ENCODE data around the gene EGFR. TPM values are rescaled to one million over a fixed set of nuclear protein-coding genes. Genes with fewer than 3 reads are reported as not detected.

Gene EGFR
- total RNA-seq, 1 donor from 2014 or later, result 5.0 TPM

- Mint-ChIP-seq H3K4me3 (ENCODE audit: unreplicated experiment) (no peak overlapping the region), H3K27me3 (ENCODE audit: unreplicated experiment) (peaks cover 5% of the 10 kb centered on the region), H3K4me1 (ENCODE audit: unreplicated experiment) (no peaks in the 10 kb centered on the region), H3K9me3 (ENCODE audit: unreplicated experiment) (no peaks in the 10 kb centered on the region), H3K36me3 (ENCODE audit: low read depth, unreplicated experiment) (no peaks in the 10 kb centered on the region), H3K27ac (ENCODE audit: unreplicated experiment) (no peak overlapping the region)
- TF ChIP-seq, protein P1, sequence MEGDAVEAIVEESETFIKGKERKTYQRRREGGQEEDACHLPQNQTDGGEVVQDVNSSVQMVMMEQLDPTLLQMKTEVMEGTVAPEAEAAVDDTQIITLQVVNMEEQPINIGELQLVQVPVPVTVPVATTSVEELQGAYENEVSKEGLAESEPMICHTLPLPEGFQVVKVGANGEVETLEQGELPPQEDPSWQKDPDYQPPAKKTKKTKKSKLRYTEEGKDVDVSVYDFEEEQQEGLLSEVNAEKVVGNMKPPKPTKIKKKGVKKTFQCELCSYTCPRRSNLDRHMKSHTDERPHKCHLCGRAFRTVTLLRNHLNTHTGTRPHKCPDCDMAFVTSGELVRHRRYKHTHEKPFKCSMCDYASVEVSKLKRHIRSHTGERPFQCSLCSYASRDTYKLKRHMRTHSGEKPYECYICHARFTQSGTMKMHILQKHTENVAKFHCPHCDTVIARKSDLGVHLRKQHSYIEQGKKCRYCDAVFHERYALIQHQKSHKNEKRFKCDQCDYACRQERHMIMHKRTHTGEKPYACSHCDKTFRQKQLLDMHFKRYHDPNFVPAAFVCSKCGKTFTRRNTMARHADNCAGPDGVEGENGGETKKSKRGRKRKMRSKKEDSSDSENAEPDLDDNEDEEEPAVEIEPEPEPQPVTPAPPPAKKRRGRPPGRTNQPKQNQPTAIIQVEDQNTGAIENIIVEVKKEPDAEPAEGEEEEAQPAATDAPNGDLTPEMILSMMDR (IDR thresholded peaks at IDR 0.05; ENCODE audit: unreplicated experiment), result no peak
- no peak for DNase-seq (ENCODE audit: low spot score)
These were observed 92.2 kb downstream of the EGFR start for GRCh38 chr7:55110993-55111361.

DNA sequence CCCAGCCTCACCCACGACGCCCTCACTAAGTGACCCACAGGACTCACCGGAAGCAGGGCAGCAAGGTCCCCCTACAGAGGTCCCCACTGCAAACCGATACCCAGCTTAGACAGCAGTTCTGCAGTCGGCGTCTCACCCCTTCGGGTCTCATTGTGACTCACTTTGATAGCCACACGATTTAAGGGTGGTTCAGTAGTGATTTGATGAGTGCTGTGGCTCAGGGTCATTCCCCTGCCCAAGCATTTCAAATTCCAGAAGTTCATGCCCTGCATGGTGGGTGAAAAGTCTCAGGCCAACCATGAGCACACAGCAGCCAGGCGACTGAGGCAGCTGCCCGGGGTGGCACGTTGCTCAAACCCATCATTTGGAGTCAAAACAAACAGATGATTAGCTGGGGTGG lies 93.2 kb downstream of the EGFR start:
- no peaks in the 10 kb centered on the region for H3K36me3 Mint-ChIP-seq (ENCODE audit: low read depth, unreplicated experiment)
- no peak overlapping the region for H3K4me3 Mint-ChIP-seq (ENCODE audit: unreplicated experiment)
- DNase-seq (ENCODE audit: low spot score), result no peak
- H3K27ac Mint-ChIP-seq (ENCODE audit: unreplicated experiment), result no peak overlapping the region
- TF ChIP-seq, protein P1 (IDR thresholded peaks at IDR 0.05; ENCODE audit: unreplicated experiment), result no peak
- no peaks in the 10 kb centered on the region for H3K9me3 Mint-ChIP-seq (ENCODE audit: unreplicated experiment)
- H3K27me3 Mint-ChIP-seq (ENCODE audit: unreplicated experiment), result peaks cover 5% of the 10 kb centered on the region
- no peaks in the 10 kb centered on the region for H3K4me1 Mint-ChIP-seq (ENCODE audit: unreplicated experiment)

DNA sequence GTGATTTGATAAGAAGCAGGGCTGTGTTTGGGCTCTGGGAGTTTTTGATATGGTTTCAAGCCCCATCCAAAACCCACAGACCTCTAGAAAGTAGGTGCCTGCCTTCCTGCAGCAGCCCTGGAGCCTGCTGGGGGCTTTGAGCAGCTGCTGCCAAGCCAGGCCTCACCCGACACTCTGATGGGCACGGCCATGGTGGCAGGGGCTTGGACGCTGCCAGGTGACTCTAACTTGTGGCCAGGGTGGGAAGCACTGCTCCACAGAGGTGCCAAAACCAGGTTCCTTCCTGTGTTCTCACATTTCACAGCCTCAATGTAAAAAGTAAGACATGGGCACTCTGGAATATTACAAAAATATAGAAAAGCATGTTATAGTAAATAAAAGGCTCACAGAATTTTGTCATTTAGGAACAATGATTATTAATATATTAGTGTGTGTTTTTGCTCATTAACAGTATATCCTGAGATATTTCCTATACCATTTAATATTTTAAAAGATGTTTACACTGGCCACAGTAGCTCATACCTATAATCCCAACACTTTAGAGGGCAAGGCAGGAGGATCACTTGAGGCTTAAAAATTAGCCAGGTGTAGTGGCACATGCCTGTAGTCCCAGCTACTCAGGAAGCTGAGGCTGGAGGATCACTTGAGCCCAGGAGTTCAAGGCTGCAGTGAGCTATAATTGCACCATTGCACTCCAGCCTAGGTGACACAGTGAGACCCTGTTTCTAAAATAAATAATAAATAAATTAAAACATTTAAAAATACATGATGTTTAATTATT lies 95.1 kb downstream of the EGFR start:
- Mint-ChIP-seq H3K27ac (ENCODE audit: unreplicated experiment) (no peak overlapping the region), H3K27me3 (ENCODE audit: unreplicated experiment) (peaks cover 5% of the 10 kb centered on the region), H3K4me1 (ENCODE audit: unreplicated experiment) (no peaks in the 10 kb centered on the region), H3K4me3 (ENCODE audit: unreplicated experiment) (no peak overlapping the region), H3K36me3 (ENCODE audit: low read depth, unreplicated experiment) (no peaks in the 10 kb centered on the region), H3K9me3 (ENCODE audit: unreplicated experiment) (no peaks in the 10 kb centered on the region)
- TF ChIP-seq, protein P1 (IDR thresholded peaks at IDR 0.05; ENCODE audit: unreplicated experiment), result no peak
- no peak for DNase-seq (ENCODE audit: low spot score)

DNA sequence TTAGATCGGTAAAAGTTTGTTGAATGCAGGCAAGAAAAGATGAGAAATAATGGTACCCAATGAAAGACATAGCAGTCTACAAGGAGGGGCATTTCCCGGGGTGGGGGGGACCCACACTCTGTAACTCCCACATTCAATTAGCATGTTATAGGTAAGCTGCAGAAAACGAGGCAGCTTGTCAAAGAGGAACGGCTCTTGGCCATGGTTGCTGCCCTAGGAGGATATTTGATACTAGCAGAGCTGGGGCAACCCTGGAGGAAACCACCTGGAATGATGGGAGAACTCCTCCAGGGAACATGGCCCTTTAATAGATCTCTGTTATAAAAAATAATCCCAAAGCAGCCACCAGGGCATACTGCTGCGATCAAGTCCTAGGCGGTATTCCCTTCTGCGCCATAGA lies 98.5 kb downstream of the EGFR start:
- H3K4me3 Mint-ChIP-seq (ENCODE audit: unreplicated experiment), result no peak overlapping the region

GRCh38 chr7:55118426-55118825 lies 99.6 kb downstream of the EGFR start:
- Mint-ChIP-seq H3K4me3 (ENCODE audit: unreplicated experiment) (no peak overlapping the region), H3K4me1 (ENCODE audit: unreplicated experiment) (no peaks in the 10 kb centered on the region), H3K27ac (ENCODE audit: unreplicated experiment) (no peak overlapping the region), H3K27me3 (ENCODE audit: unreplicated experiment) (peaks cover 1% of the 10 kb centered on the region), H3K36me3 (ENCODE audit: low read depth, unreplicated experiment) (no peaks in the 10 kb centered on the region), H3K9me3 (ENCODE audit: unreplicated experiment) (no peaks in the 10 kb centered on the region)
- no peak for DNase-seq (ENCODE audit: low spot score)
- TF ChIP-seq, protein P1 (IDR thresholded peaks at IDR 0.05; ENCODE audit: unreplicated experiment), result no peak

More for the DNA sequence above, 98.5 kb downstream of the EGFR start:
- Mint-ChIP-seq H3K9me3 (ENCODE audit: unreplicated experiment) (no peaks in the 10 kb centered on the region), H3K27me3 (ENCODE audit: unreplicated experiment) (peaks cover 3% of the 10 kb centered on the region), H3K4me1 (ENCODE audit: unreplicated experiment) (no peaks in the 10 kb centered on the region), H3K27ac (ENCODE audit: unreplicated experiment) (no peak overlapping the region), H3K36me3 (ENCODE audit: low read depth, unreplicated experiment) (no peaks in the 10 kb centered on the region)
- TF ChIP-seq, protein P1 (IDR thresholded peaks at IDR 0.05; ENCODE audit: unreplicated experiment), result no peak
- DNase-seq (ENCODE audit: low spot score), result no peak
